CD4-positive, alpha-beta T cell treated with Interleukin-4 for 1 hour (primary cell): ENCODE data around the gene ZMYM4.

Source experiments
- DNase-seq, 2 donors: peaks; one replicate each; pipeline ENCODE4 v3.0.0-alpha.2; 2020 to 2022

The ZMYM4 gene

DNA sequence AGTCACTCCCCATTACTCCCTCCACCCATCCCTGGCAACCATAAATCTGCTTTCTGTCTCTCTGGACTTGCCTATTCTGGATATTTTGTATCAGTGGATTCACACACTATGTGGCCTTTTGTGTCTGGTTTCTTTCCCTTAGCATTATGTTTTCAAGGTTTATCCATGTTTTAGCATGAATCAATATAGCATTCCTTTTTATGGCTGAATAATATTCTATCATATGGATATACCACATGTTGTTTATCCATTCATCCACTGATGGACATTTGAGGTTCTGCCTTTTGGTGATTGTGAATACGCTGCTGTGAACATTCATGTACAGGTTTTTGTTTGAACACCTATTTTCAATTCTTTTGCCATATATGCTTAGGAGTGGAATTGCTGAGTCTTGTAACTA is 140.4 kb downstream of the ZMYM4 start:
- DNase-seq, result no peak

DNA sequence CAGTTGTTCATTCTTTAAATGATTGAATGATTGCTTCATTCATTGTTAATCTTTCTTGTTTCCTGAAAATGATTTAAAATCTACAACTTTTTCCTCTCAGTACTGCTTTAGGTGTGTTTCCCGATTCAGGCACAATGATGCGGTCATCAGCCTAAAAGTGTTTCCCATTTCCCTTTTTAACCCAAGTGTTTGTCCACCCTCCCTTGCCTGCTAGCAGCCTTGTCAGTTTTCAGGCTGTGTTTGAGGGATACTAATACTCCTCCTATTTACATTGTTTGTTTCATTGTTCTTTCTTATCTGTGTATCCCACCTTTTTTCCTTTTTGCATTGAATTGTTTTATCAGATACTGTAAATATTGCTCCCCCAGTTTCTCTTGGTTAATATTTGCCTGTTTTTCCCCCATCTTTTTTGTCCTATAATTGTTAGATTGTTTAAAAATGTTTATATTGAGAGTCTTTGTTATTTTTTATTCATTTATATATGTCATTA is 157.6 kb downstream of the ZMYM4 start:
- DNase-seq, result no peak

DNA sequence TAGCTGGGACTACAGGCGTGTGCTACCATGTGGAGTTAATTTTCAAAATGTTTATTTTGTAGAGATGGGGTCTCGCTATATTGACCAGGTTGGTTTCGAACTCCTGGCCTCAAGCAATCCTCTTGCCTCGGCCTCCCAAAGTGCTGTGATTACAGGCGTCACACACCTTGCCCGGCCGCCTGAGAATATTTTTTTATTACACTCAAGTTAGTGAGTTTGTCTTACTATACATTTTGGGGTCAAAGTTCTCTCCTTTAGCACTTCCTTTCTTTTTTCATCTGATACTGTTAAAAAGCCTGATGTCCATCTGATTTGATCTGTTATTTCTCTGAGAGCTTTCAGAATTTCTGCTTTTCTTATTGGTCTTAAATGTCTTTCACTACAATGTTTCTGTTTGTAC is 159.9 kb downstream of the ZMYM4 start:
- no peak for DNase-seq

DNA sequence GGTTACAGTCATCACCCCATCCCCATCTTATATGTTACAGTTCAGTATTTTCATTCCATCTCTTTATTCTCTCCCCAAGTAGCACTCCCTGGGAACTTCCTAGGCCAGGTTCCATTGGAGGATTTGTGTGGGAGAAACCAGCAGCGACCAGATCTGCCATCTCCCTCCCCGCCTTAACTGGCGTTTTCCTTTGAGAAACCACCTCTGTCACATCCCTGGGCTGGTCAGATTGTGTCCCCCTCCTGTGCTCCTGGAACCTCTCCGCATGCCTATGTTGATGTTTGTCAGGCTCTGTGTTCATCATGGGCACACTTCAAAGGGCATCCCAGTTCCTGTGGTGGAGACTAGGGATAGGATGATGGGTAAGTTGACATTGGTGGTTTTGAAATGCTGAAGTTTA is 162.3 kb downstream of the ZMYM4 start:
- DNase-seq, result no peak

DNA sequence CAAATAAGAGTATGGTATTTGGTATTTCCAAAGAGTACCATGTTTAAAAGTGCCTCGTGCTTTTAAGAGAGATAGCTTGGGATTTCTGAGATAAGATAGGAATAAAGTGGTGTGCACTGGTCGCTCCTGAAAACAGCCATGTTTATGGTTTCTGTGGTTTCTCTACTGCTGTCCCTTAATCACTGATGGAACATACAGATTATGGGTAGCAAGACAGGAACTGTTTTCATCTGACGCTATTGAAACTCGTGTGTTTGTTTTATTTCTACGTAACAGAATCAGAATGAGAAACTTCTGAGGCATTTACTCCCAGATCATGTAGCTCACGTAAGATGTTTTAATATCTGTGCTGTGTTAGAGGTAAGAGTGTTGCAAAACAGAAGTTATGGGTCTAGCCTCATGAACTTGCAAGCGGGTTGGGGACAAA is 162.7 kb downstream of the ZMYM4 start:
- DNase-seq, result no peak

DNA sequence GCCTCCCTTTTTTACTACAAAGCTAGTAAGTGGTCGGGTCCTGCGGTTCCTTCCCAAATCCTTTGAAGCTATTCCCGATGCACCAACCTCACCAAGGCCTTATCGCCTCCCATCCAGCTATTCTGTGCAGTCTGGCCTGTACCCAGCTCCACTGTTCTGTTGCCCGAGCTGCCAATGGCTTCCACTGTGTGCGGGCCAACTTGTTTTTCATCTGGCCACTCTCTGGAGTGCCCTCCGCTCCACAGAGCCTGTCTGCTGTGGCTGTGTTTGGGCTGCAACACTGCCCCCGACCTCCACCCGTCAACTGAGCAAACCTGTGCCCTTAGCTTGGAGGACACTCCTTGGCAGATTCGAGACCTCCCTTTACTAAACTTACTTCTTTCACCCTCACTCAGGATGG is 163.7 kb downstream of the ZMYM4 start:
- DNase-seq, result no peak

DNA sequence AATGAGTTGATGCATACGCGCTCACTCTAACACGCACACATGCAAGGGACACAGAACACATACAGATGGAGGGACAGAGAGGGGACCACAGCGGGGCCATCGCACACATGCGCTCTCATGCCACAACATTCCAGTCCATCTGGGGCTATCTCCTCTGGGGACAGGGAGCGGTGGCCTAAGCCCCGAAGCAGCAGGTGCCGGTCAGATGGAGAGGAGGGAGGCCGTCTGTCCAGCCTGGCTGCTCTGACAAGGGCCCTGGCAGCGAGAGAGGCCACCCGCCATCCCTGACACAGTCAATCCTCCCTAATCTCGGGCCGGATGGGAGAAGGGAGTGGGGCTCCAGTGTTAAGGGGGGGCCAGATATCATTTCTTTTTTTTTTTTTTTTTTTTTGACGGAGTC is 165.2 kb downstream of the ZMYM4 start:
- no peak for DNase-seq

DNA sequence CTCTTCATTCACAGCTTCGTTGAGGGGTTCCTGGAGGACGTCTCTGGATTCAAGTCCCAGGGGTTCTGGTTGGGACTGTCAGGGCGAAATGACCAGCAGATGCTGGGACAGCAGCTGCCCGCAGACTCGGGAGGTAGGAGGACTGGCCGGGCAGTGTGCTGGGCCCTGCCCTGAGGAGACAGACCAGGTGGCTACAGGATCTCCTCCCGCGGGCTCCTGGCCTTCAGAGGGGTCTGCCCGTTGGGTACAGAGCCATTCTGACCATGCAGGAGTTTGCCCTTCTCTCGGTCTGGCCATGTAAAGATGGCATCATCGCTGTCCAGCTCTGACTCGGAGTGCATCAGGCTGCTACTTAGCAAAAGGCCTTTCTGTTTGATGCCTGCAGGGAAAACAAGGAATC is 166.2 kb downstream of the ZMYM4 start:
- DNase-seq, result no peak

DNA sequence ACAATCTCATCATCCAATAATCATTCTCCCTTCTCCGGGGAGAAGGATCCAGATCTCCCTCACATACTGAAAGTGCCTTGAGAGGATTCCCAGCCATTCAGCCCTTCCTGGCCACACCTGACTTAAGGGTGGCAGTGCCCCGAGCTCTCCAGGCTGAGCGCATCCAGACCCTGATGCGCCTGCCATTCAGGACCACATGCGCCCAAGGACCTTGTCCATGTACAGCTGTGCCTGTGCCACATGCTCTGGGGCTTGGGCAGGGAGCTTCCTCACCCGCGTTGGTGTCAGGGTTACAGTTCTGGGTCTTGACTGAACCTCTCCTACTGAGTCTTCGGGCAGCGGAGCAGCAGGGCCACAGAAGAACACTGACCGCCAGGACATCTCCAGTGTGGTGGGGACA is 167.6 kb downstream of the ZMYM4 start:
- no peak for DNase-seq

DNA sequence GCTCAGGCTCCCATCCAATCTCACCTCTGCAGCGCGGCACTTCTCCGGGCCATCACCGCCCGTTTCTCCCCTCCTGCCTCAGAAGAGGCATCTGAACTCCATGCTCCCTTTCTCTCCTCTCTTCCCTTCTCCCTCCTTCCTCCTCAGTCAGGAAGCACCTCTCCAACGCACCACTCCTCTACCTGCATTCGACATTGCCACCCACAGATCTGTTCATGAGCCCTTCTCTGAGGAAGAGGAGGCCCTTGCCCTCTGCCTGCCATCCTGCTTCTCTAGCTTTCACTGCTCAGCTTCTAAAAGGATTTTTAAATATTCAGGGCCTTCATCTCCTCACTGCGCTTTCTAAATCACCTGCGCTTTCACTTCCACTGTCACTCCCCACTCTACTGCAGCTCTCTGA is 168.7 kb downstream of the ZMYM4 start:
- DNase-seq, result no peak

DNA sequence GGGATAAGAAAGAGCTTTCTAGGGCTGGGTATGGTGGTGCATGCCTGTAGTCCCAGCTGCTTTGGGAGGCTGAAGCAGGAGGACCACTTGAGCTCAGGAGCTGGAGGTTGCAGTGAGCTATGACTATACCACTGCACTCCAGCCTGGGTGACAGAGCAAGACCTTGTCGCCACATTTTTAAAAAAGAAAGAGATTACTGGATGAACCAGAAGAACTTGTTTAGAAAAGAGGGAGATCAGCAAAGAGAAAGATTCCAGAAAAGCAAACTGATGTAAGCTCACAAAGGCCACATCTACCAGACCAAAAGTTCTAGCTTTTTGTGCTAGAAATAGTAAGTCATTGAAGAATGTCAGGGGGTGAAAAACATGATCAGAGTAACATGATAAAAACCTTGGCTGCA is 171.1 kb downstream of the ZMYM4 start:
- DNase-seq, result no peak

DNA sequence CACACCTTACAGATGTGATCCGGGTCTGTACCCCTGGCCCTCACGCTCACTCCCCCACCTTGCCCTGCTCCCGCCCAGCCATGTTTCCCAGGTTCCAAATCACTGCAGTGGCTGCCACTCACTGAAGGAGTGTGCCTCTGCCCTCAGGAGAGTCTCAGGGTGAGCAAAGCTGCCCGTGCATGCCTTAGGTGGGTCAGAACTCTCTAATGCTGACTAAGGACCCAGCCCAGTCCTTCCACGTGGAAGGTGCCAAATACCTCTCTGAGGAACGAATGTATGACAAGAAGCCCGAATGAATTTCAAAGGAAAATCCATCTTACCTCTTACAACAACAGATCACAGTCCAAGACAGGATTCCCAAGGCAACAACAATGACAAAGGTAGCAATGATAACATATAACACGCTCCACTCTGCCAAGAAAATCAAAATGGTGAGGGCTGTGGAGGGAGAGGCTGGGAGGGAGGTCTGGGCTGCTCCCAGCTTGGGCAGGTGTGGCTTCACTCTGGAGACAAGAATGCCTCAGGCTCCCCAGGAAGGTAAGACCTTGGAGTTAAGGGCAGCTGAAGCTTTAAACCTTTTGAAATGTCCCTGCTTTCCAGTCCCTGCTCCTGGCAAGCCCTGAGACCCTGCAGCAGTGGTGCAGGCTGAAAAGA is 173.5 kb downstream of the ZMYM4 start:
- no peak for DNase-seq

DNA sequence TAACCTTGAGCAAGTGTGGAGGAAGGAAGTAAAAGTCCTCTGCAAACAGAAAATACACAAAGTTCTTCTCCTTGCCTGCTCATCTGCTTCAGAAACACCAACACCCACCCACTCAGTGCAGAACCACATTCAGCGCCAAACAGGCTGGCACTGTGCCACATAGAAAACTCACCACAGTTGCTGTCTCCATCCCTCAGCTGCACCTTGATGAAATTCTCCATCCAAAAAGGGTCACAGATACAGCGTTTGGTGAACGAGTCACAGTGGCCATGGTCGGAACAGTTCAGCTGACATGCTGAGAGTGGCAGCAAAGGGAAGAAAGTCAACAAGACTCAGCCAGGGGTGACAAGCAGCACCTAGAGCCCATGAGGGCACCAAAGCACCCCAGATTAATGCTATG is 174.2 kb downstream of the ZMYM4 start:
- no peak for DNase-seq

DNA sequence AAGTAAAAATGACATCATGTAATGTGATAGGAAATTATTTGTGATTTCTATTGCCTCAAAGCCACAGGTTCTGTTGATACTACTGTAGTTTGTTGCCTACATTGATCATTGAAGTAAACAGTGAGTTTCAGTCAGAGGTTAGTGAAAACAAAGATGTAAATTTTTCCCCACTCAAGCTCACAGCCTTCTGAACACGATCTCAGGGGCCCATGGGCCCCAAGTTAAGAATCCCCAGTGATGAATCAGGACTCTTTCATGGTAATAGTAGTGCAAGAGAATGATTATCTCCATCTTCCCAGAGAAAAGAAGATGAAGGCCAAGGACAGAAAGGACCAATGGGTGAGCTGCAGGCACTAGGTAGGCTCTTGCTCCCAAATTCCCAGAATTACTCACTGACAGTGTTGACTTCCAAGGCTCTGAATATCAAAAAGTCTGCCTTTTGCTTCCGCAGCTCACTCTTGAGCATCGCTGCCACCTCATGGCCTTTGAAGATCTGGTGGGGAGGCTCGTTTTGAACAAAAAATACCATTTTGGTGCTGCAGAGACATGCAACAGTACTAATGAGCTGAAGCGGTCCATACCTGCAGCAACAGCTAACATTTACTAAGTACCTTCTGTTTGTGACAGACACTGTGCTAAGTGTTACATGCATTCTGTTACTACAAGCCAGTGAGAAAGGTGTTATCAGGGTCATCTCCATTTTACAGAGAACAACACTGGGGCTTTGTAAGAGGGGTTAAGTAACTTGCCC is 175.4 kb downstream of the ZMYM4 start:
- no peak for DNase-seq

DNA sequence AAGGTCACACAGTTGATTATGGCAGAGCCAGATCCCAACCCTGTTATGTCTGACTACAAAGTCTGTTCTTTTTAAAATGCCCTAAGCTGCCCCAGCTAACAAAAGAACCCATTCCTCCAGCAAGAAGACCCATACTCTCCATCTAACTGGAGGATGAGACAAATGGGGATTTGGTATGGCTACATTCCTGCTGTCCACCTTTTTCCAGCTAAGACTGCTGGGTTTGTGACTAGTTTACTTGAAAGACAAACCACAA is 175.9 kb downstream of the ZMYM4 start:
- no peak for DNase-seq

DNA sequence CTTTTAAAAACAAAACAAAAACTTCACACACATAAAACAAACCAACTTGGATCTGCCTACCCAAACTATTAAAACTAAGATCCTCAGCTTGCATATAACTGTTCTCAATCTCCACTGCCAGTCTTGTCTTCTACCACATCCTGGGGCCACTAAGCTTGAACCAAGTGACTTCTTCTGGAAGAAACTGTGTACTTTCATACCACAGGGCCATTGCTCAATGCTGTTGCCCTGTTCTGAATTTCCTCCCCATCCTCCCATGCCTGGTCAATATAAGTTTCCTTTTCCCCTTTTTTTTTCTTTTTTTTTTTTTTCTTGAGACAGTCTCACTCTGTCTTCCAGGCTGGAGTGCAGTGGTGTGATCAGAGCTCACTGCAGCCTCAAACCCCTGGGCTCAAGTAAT is 178.8 kb downstream of the ZMYM4 start:
- no peak for DNase-seq

DNA sequence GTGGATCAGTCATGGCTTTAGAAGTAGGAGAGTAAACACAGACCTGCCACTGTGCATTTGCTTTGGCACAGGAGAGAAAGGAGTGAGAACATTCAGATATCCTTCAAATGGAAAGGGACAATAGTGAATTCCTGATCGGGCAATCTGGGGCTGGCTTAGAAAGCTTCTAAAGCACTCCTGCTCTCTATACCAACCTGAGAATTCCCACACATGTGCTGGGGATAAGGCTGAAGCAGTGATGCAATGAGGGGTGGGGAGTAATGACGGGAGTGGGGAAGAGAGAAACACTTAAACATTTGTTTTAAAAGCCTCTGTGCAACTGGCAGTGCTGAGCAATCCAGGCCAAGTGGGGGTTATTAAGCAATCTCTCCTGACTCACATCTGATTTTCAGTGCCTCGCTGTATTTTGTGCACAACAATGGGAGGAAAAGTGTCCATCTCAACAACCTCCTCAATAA is 179.9 kb downstream of the ZMYM4 start:
- no peak for DNase-seq

DNA sequence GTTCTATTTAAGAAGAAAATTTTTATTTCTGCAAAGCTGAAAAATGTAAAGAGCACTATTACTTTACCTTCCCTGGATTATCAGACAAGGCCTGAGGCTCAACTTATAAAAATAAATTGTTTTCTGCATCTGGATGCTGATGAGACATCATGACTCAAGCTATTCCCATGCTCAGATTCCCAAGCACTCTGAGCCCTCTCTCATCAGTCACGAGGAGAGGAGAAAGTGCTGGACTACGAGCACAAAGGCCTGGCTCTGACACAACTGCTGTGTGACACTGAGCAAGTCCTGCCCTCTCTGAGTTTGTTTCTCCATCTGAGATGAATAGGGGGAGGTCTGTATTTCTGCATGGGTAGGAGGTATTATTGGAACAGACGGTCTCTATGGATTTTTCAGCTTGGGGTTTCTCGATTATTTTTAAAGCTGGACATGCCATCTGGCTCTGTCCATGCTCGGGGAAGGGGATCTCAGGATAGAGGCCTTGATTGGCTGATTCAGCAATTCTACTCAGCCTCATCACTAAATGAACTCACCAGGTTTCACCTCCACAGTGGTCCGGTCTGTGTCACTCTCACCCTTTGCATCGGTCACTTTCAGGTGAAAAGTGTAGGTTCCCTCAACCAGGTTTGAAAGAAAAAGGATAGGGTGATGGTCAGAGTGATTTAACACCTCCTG is 181.0 kb downstream of the ZMYM4 start:
- DNase-seq, result no peak

DNA sequence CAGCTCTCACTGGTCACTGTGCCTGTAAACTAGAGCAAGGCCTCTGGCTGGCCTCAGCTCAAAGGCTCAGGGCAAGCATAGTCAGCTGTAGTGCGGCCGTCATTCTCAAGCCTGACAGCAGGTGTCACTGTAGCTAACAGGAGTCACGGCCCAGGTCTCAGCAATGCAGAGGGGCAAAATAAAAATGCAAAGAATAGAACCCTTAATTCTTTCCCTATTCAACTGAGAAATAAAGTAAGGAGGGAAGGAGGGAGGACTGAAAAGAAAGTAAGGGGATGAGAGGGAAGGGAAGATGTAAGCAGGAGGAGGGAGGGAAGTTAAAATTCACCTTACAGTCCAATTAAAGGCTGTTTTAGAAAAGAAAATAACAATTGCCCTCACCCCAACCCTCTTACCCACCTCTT is 182.6 kb downstream of the ZMYM4 start:
- peak; percentile 77 to 78 for DNase-seq

DNA sequence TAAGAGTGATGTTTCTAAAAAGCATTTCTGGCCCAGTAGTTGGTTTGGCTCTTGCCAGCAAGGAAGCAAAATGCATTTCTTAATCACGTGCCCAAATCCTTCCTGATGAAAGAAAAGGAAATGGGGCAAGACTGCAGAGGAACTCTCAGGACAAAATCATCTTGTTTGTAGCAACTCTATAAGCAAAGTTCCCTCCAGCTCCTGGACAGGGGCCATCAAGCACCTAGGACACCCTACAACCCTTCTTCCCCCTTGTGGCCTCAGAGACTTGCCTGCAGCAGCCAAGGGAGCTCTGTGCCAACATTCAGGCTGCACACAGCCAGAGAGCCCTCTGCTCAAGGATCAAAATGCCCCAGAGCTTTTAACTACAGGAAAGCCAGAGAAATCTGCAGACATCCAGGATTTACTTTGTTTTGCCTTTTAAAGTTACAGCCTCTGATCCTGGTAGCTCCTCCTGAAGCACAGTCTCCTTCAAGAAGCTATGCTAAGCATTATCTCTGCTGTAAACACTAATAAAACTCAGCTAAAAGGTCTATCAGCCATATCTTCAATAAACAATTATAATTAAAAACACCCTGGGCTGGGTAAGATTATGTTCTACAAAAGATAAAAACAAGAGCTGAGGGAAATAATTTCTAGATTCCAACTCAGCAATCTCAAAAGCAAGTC is 183.7 kb downstream of the ZMYM4 start:
- no peak for DNase-seq

DNA sequence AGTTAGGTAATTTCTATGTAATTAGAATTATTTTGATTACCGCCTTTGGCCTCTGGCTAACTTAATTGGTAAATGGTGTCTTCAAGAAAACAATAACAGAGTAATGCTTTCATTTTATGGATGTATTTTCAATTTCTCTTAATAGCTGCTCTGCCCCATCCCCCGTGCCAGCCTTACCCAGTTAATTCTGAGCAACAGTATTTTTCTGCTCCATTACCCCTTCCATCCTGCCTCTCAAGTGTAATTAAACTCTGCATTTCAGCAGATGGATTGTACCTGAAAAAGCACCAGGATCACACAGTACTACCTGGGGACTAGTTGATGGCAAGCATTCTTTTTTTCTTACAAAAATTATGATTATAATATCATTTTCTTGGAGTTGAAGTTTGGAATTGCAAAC is 184.5 kb downstream of the ZMYM4 start:
- DNase-seq, result no peak

DNA sequence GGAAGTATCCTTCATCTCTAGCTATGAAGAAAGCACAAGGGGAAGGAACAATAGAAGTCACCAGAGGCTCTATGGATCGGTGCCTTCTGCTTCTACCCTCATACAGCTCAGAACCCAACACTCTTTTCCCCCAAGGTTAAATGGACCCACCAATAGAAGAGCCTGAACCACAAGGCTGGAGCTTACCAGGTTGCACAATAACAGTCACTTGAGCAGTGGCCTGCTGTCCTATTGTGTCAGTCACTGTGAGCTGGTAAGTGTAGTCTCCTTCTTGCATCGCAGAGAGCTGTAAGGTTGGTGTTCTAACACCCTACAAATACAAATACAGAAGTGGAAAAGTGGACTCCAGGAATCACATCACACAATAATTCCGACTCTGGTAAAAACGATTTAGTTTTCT is 185.7 kb downstream of the ZMYM4 start:
- DNase-seq, result no peak

DNA sequence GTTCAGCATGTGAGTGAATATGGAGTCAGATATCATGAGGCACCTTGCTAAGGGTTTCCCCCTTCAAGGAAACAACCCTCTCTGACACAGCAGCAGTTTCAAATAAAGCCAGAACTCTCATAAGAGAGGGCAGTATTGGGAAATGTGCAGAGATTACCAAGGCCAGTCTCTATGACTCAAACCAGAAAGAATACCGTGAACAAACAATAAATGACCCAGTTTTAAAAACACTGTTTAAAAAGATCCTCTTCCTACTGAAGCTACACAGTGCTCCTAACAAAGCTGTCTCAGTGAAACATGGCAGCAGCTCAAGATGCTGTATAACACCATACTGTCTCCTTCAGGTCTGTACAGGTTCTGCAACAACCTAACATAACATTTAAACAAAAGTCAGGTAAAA is 186.1 kb downstream of the ZMYM4 start:
- no peak for DNase-seq

DNA sequence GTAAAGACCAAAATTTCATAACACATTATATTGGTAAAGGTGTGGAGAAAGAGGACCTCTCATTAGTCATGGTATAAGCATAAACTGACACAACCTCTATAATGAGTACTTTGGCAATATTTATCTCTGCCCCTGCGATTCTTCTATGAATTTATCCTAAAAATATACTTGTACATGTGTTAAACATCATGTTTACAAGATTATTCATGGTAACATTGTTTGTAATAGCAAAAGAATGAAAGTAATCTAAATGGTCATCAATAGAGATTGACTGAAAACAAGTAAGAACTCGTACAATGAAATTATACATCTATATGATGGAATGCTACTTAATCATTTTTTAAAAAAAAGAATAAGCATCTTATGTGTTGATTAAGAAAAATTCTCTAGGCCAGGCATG is 192.3 kb downstream of the ZMYM4 start:
- no peak for DNase-seq
